GM12875 (cell line): ENCODE data around the gene RAD51AP1.

ENCODE experiments used
- H3K4me3 ChIP-seq: one replicate; pipeline ENCODE4 v1.5.1; 2011; ENCODE audit warnings: low read depth, low read length, control low read depth
- TF ChIP-seq, protein P1 (sequence below): IDR thresholded peaks from 2 replicates; pipeline ENCODE4 v1.5.1; 2011; ENCODE audit warnings: low read depth, mild to moderate bottlenecking, control low read depth, inconsistent platforms, low read length, moderate library complexity, borderline replicate concordance; ENCODE audit not compliant: insufficient read depth

Gene RAD51AP1

DNA sequence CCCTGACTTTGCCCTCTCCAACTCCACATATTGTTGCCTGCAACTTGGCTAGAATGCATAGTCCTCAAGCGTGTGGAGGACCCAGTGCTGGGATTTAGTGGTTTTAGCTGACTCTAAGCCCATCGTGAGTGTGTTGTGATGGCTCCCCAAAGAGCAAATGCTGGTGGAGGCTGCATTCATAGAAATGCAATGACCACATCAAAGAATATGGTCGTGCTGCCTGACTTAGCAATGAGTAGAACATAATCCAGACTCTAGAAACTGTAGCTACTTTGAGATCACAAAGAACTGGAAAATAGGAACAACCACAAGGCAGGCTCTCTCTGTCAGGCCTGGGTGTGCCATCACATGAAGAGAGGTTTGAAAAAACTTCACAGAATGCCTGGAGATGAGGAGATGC lies 24.6 kb downstream of the RAD51AP1 start:
- H3K4me3 ChIP-seq = no peak overlapping the region
- TF ChIP-seq, protein P1, sequence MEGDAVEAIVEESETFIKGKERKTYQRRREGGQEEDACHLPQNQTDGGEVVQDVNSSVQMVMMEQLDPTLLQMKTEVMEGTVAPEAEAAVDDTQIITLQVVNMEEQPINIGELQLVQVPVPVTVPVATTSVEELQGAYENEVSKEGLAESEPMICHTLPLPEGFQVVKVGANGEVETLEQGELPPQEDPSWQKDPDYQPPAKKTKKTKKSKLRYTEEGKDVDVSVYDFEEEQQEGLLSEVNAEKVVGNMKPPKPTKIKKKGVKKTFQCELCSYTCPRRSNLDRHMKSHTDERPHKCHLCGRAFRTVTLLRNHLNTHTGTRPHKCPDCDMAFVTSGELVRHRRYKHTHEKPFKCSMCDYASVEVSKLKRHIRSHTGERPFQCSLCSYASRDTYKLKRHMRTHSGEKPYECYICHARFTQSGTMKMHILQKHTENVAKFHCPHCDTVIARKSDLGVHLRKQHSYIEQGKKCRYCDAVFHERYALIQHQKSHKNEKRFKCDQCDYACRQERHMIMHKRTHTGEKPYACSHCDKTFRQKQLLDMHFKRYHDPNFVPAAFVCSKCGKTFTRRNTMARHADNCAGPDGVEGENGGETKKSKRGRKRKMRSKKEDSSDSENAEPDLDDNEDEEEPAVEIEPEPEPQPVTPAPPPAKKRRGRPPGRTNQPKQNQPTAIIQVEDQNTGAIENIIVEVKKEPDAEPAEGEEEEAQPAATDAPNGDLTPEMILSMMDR = no peak

DNA sequence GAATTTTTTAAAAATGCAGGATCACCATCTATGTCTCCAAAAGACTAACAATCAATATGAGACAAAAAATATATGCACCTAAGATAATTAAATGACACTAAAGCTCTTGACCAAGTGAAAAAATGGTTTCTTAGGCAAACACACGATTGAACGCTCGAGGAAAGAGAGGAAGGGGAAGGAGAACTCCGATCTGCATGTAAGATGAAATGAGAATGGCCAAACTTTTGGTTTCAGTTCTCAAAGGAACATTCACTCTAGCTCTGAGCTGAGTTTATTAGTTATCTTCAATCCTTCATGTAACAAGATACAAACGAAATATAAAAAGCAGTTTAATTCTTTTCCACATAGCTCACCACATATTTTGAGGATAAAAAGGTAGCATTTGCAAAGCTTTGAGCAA lies 26.1 kb downstream of the RAD51AP1 start:
- H3K4me3 ChIP-seq = no peak overlapping the region
- TF ChIP-seq, protein P1 = no peak

DNA sequence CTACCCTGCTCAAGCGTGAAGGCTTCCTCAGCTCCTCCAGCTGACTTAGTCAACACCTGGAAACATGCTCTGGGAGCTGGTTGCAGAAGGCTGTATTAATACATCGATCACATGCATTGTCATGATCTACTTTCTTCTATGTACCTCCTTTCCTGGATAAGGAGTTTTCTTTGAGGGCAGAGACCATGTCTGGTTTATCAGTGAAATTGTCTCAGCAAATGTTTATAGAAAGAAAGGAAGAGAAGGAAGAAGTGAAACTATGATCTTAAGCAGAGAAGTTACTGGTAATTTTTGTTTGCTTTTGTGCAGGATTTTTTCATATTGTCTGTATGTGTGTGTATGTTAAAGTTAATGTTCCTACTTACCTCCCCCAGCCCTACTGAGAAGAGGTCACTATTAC lies 27.8 kb downstream of the RAD51AP1 start:
- TF ChIP-seq, protein P1 = no peak
- H3K4me3 ChIP-seq = no peak overlapping the region

DNA sequence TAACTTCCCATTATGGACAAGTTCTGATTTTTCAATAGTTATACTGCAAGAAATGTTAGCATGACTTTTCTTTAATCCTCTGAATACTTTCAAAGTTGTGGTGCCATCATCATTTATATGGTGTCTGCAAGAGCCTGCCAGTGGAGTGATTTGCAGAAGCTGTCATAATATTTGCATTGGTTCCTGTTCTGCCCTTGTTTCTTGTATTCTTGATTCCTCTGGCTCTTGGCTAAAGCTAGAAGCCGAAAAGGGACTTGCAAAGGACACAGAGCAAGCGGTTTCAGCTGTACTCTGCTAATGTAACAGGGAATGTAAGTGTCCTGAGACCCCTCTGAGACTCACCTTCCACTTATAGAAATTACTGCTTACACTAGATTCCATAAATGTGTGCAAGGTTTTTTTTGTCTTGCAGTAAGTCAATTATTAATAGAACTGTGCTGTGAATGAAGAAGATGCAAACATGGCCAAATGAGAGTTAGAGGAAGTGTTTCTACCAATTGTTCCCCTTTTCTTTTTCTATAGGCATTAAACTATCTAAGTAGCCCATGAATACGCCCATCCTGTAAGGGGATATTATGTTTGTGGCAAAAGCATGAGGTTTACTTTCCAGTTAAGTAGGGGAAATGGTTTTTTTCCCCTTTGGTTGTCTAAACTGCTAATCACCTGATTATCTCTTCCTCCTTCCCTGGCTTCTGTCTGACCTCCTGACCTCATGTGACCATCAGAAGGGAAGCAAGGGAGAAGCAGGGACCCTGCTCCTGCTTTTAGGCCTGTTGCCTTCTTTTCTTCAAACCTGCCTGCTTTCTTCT lies 28.6 kb downstream of the RAD51AP1 start:
- TF ChIP-seq, protein P1 = no peak
- H3K4me3 ChIP-seq = no peak overlapping the region

DNA sequence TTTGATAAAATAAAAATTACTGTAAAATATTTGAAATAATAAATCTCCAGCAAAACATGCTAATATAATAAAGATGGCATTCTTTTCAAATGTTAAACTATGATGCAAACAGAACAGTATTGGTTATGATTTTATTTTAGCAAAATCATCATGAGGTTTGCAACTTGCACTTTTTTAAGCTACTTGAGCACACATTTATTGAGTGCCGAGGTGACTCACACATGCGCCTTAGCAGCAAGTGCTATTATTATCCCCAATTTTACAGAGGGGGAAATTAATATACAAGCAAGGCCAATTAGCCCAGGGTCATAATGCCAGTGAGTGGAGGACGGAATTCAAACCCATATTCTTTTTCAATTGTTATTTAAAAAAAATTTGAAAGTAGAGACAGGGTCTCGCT lies 30.6 kb downstream of the RAD51AP1 start:
- no peak overlapping the region for H3K4me3 ChIP-seq
- TF ChIP-seq, protein P1 = no peak

DNA sequence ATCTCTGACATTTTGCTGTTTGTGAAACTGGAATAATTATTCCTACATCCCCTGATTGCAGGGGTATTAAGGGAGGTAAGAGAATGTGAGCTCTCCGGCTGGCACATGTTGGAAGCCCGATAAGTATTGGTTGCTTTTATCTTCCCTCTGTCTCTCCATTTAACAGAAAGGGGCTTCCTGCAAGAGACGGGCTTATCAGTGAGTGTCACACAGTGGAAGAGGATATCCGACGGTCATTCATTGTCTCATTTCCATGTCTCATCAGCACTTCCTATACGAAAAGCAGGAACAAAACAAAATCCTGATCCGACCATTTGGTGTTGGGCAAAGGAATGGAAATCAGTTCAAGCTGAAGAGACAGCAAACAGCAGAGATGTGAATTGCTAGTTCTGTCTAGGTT lies 34.0 kb downstream of the RAD51AP1 start:
- TF ChIP-seq, protein P1 = no peak
- H3K4me3 ChIP-seq = no peak overlapping the region
